K562 (cell line): ENCODE measurements around the gene SNPH. TPM values are rescaled to one million over a fixed set of nuclear protein-coding genes. Genes with fewer than 3 reads are reported as not detected.
A peak's percentile ranks its signal among the peaks of the same experiment; 100 is the strongest.
"Not testable (repeated sequence)": the region's sequence is repeated elsewhere in the genome, so short reads cannot be mapped to it uniquely, and the experiment has no call there.

ENCODE experiments used
- ATAC-seq: fragments of 200-7000 bp; cut with Tn5 transposase; 3 replicates; pipeline ENCODE4 v1.9.1; 2020; ENCODE audit warnings: moderate library complexity
- BruUV-seq: library from RNA; stranded (reverse); fragments of 400-500 nt; replicated peaks from 2 replicates; lab custom pipeline; 2021; lab: Mats Ljungman, UMichigan
- CTCF ChIA-PET: fragments of 300-600 bp; formaldehyde crosslinking; extraction: SDS; loops from one replicate; lab custom pipeline; 2021; ENCODE audit warnings: low intra/inter-chr PET ratio; lab: Yijun Ruan, JAX
- POLR2A ChIA-PET: fragments of 300-600, 350-650 bp; sonication (Branson Sonifier 250); formaldehyde crosslinking; extraction: SDS; loops from one replicate; lab custom pipeline; 2021; ENCODE audit warnings: antibody characterized with exemption, inconsistent platforms; lab: Yijun Ruan, JAX
- DNase-seq, 4 experiments: peaks; one replicate each; pipeline versions ENCODE4 v3.0.0 to v3.0.0-alpha.2; 2011 to 2018; ENCODE audit warnings: low spot score in 3 of 4, mixed read lengths in 3 of 4; ENCODE audit errors: extremely low read depth in 1 of 4
- FAIRE-seq: peaks from 2 replicates; lab custom pipeline; 2011; peaks lifted over from hg19 to GRCh38; lab: Jason Lieb, UNC
- H2AFZ ChIP-seq: 2 replicates; pipeline ENCODE4 v1.6.0; 2011; ENCODE audit warnings: low read depth, low read length, control low read depth, inconsistent platforms
- H3K27ac ChIP-seq: fragments of 200-600 bp; 3 replicates; pipeline ENCODE4 v1.8.0; 2011; ENCODE audit warnings: low read depth, mild to moderate bottlenecking, control low read depth, inconsistent platforms, low read length, moderate library complexity, mixed read lengths; ENCODE audit errors: extremely low read depth
- H3K27me3 ChIP-seq, 2 experiments: fragments of 300-600 bp in 1 of 2; 2 replicates in 1 of 2; 3 replicates in 1 of 2; pipeline versions ENCODE4 v1.6.0 to v1.8.0; 2011; ENCODE audit warnings: inconsistent platforms in 2 of 2, low read length in 2 of 2, mild to moderate bottlenecking in 1 of 2, mixed read lengths in 1 of 2, moderate library complexity in 1 of 2; ENCODE audit not compliant: control insufficient read depth in 2 of 2, insufficient read depth in 2 of 2
- H3K36me3 ChIP-seq: fragments of 300-600 bp; 3 replicates; pipeline ENCODE4 v1.8.0; 2011; ENCODE audit warnings: mild to moderate bottlenecking, low read length, inconsistent platforms; ENCODE audit not compliant: control insufficient read depth, insufficient read depth
- H3K4me1 ChIP-seq, 2 experiments: fragments of 200-600 bp in 1 of 2; replicated peaks in 1 of 2; 2 replicates in 1 of 2; 3 replicates in 1 of 2; pipeline versions ENCODE4 v1.5.1 to v1.8.0; 2011; ENCODE audit warnings: inconsistent platforms in 2 of 2, low read length in 2 of 2, mild to moderate bottlenecking in 1 of 2, mixed read lengths in 1 of 2, moderate library complexity in 1 of 2; ENCODE audit not compliant: control insufficient read depth in 2 of 2, insufficient read depth in 2 of 2
- H3K4me2 ChIP-seq: 2 replicates; pipeline ENCODE4 v1.6.1; 2011; ENCODE audit warnings: low read length, control low read depth, inconsistent platforms, mixed read lengths; ENCODE audit not compliant: insufficient read depth
- H3K4me3 ChIP-seq: fragments of 200-600 bp; sonication (generic), shearing (Covaris generic); 2 replicates; pipeline ENCODE4 v1.5.1; 2016; ENCODE audit warnings: control low read depth, inconsistent platforms
- H3K79me2 ChIP-seq: fragments of 200-600 bp; 3 replicates; pipeline ENCODE4 v1.8.0; 2011; ENCODE audit warnings: low read length, inconsistent platforms; ENCODE audit not compliant: control insufficient read depth, insufficient read depth
- H3K9ac ChIP-seq, 2 experiments: 2 replicates each; pipeline versions ENCODE4 v1.6.0 to v1.6.1; 2011; ENCODE audit warnings: low read depth in 2 of 2, low read length in 2 of 2, control low read depth in 1 of 2, inconsistent platforms in 1 of 2, mild to moderate bottlenecking in 1 of 2, mixed read lengths in 1 of 2; ENCODE audit not compliant: insufficient read depth in 1 of 2
- H3K9me1 ChIP-seq: one replicate; pipeline ENCODE4 v1.6.0; 2011; ENCODE audit warnings: inconsistent platforms, mild to moderate bottlenecking, low read length, moderate library complexity; ENCODE audit not compliant: control insufficient read depth, insufficient read depth
- H3K9me3 ChIP-seq: replicated peaks from 2 replicates; pipeline ENCODE4 v1.5.1; 2011; ENCODE audit warnings: low read depth, low read length, inconsistent platforms; ENCODE audit not compliant: control insufficient read depth, insufficient read depth
- H4K20me1 ChIP-seq: replicated peaks from 2 replicates; pipeline ENCODE4 v1.6.1; 2011; ENCODE audit warnings: low read length, inconsistent platforms, mixed read lengths; ENCODE audit not compliant: control insufficient read depth, insufficient read depth
- CBFA2T2 ChIP-seq: fragments of 450-650 bp; conservative IDR thresholded peaks from 2 replicates; pipeline ENCODE4 v1.6.1; 2017; ENCODE audit warnings: mild to moderate bottlenecking
- RAD51 ChIP-seq: fragments of 450-650 bp; IDR thresholded peaks from 2 replicates; pipeline ENCODE4 v1.7.1; 2016; ENCODE audit warnings: low read depth, mild to moderate bottlenecking, borderline replicate concordance
- TOE1 ChIP-seq, 2 experiments: fragments of 450-650 bp in 1 of 2; sonication (generic) in 1 of 2; formaldehyde crosslinking in 1 of 2; IDR thresholded peaks; 2 replicates each; pipeline versions ENCODE4 v1.7.1 to v1.8.0; 2016 to 2022; ENCODE audit warnings: borderline replicate concordance in 2 of 2, mild to moderate bottlenecking in 2 of 2, antibody characterized with exemption in 1 of 2, inconsistent platforms in 1 of 2, low read depth in 1 of 2, missing genetic modification reagents in 1 of 2, moderate library complexity in 1 of 2
- ZNF184 ChIP-seq: sonication (generic); formaldehyde crosslinking; IDR thresholded peaks from 2 replicates; pipeline ENCODE4 v1.5.0; 2020; ENCODE audit warnings: missing genetic modification reagents
- WGBS: fragments of 100-300 bp; shearing (Covaris generic); methylation state at CpG from one replicate; pipeline ENCODE4 v1.1.6; 2016; ENCODE audit warnings: low coverage, mixed read lengths; ENCODE audit not compliant: insufficient coverage; ENCODE audit errors: missing lambda C conversion rate; 5-methylcytosine and 5-hydroxymethylcytosine counted together
- in situ Hi-C: fragments of 300-500 bp; cut with MboI; formaldehyde crosslinking; loops from 4 replicates; pipeline ENCODE4 v1.15.0; 2018; ENCODE audit warnings: inconsistent platforms, mixed read lengths
- intact Hi-C: fragments of 100-400 bp; cut with micrococcal nuclease; formaldehyde crosslinking; loops from 2 replicates; pipeline ENCODE4 v1.14.2; 2022
- polyA plus RNA-seq, 8 experiments: library from polyadenylated mRNA; depleted of rRNA in 4 of 8; stranded (reverse) in 5 of 8; unstranded in 3 of 8; fragments of >200 nt; fragmentation: Nextera tagmentation in 2 of 8; fragmentation: Illumina TruSeq in 1 of 8; extraction: Ambion mirVana in 2 of 8; extraction: Trizol in 1 of 8; gene quantifications; 2 replicates each; pipeline versions ENCODE4 v1.2.1 to v1.2.3, GENCODE V29; 2011 to 2014; ENCODE audit warnings: inconsistent platforms in 1 of 8, missing spikeins in 1 of 8
- total RNA-seq, 7 experiments: library from RNA; depleted of rRNA in 6 of 7; stranded (reverse); fragments of >200 nt in 6 of 7; fragmentation: Illumina TruSeq in 2 of 7; extraction: Trizol in 2 of 7; gene quantifications; 2 replicates each; pipeline versions ENCODE4 v1.2.1 to v1.2.3, GENCODE V29; 2011 to 2021; ENCODE audit warnings: low replicate concordance in 1 of 7
- TF ChIP-seq, protein P1 (sequence below), 2 experiments: IDR thresholded peaks in 1 of 2; conservative IDR thresholded peaks in 1 of 2; 2 replicates each; pipeline ENCODE4 v1.6.1; 2016; ENCODE audit warnings: low read depth in 2 of 2, mild to moderate bottlenecking in 1 of 2, missing compliant biosample characterization in 1 of 2, missing genetic modification characterization in 1 of 2, moderate library complexity in 1 of 2
- TF ChIP-seq, protein P2 (sequence below): sonication (generic); formaldehyde crosslinking; IDR thresholded peaks from 2 replicates; pipeline ENCODE4 v1.5.0; 2020; ENCODE audit warnings: missing genetic modification reagents
- TF ChIP-seq, protein P3 (sequence below): fragments of 450-650 bp; IDR thresholded peaks from 2 replicates; pipeline ENCODE4 v1.6.1; 2016
- TF ChIP-seq, protein P4 (sequence below): fragments of 450-650 bp; formaldehyde crosslinking; IDR thresholded peaks from 2 replicates; pipeline ENCODE4 v1.4.0; 2020; ENCODE audit warnings: mild to moderate bottlenecking, mixed read lengths

The SNPH gene
- total and polyA plus RNA-seq, 9 of the 15 experiments (the other 6 are each of a cell fraction or from before 2014, with no cell fraction given), result 0.03 to 4.2 (median 1.4) TPM

DNA sequence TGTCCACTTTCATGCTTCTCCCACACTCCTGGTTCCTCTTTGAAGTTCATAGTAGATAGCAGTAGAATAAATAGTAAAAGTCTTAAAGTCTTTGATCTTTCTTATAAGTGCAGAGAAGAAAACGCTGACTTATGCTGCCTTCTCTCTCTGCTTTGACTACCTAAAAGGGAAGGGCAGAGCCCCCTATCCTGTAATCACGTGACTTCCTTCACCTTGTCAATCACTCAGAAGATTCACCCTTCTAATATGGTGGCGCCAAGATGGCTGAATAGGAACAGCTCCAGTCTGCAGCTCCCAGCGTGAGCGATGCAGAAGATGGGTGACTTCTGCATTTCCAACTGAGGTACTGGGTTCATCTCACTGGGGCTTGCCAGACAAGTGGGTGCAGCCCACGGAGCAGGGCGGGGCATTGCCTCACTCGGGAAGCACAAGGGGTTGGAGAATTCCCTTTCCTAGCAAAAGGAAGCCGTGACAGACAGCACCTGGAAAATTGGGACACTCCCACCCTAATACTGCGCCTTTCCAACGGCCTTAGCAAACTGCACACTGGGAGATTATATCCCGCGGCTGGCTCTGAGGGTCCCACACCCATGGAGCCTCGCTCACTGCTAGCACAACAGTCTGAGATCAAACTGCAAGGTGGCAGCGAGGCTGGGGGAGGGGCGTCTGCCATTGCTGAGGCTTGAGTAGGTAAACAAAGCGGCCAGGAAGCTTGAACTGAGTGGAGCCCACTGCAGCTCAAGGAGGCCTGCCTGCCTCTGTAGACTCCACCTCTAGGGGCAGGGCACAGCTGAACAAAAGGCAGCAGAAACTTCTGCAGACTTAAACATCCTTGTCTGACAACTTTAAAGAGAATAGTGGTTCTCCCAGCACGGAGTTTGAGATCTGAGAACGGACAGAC is 49.3 kb upstream of the SNPH start:
- DNase-seq; CTCF ChIA-PET; H3K9me3 ChIP-seq; TF ChIP-seq TOE1 (CRISPR knock-in tag; IDR thresholded peaks at IDR 0.05; ENCODE audit: borderline replicate concordance, low read depth): not testable (repeated sequence)
- TF ChIP-seq CBFA2T2, result peak; percentile 44
- TF ChIP-seq, protein P1, sequence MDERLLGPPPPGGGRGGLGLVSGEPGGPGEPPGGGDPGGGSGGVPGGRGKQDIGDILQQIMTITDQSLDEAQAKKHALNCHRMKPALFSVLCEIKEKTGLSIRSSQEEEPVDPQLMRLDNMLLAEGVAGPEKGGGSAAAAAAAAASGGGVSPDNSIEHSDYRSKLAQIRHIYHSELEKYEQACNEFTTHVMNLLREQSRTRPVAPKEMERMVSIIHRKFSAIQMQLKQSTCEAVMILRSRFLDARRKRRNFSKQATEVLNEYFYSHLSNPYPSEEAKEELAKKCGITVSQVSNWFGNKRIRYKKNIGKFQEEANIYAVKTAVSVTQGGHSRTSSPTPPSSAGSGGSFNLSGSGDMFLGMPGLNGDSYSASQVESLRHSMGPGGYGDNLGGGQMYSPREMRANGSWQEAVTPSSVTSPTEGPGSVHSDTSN (CRISPR knock-in tag; IDR thresholded peaks at IDR 0.05; ENCODE audit: low read depth), result not testable (repeated sequence)
- TF ChIP-seq, protein P1 (tag; conservative IDR thresholded peaks at IDR 0.05; ENCODE audit: low read depth), result 0 out of 2 replicates have a peak, but pooled peaks have one; percentile 32
- peak; percentile 77; the same call in 1 of the 2 replicates for TF ChIP-seq TOE1 (IDR thresholded peaks at IDR 0.05; ENCODE audit: borderline replicate concordance)
- TF ChIP-seq, protein P2, sequence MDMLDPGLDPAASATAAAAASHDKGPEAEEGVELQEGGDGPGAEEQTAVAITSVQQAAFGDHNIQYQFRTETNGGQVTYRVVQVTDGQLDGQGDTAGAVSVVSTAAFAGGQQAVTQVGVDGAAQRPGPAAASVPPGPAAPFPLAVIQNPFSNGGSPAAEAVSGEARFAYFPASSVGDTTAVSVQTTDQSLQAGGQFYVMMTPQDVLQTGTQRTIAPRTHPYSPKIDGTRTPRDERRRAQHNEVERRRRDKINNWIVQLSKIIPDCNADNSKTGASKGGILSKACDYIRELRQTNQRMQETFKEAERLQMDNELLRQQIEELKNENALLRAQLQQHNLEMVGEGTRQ (CRISPR knock-in tag), result peak; percentile 25; the same call in 1 of the 2 replicates
- TF ChIP-seq, protein P3, sequence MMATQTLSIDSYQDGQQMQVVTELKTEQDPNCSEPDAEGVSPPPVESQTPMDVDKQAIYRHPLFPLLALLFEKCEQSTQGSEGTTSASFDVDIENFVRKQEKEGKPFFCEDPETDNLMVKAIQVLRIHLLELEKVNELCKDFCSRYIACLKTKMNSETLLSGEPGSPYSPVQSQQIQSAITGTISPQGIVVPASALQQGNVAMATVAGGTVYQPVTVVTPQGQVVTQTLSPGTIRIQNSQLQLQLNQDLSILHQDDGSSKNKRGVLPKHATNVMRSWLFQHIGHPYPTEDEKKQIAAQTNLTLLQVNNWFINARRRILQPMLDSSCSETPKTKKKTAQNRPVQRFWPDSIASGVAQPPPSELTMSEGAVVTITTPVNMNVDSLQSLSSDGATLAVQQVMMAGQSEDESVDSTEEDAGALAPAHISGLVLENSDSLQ, result peak; percentile 77
- TF ChIP-seq ZNF184 (CRISPR knock-in tag), result 0 out of 2 replicates have a peak, but pooled peaks have one; percentile 43
- TF ChIP-seq RAD51, result peak; percentile 77
- TF ChIP-seq, protein P4, sequence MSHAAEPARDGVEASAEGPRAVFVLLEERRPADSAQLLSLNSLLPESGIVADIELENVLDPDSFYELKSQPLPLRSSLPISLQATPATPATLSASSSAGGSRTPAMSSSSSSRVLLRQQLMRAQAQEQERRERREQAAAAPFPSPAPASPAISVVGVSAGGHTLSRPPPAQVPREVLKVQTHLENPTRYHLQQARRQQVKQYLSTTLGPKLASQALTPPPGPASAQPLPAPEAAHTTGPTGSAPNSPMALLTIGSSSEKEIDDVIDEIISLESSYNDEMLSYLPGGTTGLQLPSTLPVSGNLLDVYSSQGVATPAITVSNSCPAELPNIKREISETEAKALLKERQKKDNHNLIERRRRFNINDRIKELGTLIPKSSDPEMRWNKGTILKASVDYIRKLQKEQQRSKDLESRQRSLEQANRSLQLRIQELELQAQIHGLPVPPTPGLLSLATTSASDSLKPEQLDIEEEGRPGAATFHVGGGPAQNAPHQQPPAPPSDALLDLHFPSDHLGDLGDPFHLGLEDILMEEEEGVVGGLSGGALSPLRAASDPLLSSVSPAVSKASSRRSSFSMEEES, result peak; percentile 82

More for the DNA sequence above, 49.3 kb upstream of the SNPH start:
- H3K4me1 ChIP-seq, result peaks cover 13 to 30% of the 10 kb centered on the region in 2 experiments; a peak in 4 of 5 replicates
- H3K4me3 ChIP-seq, H3K79me2 ChIP-seq, H4K20me1 ChIP-seq, H3K9me1 ChIP-seq, BruUV-seq, H3K9ac ChIP-seq, ATAC-seq, H3K36me3 ChIP-seq, H3K27me3 ChIP-seq, H3K4me2 ChIP-seq, in situ Hi-C loops, FAIRE-seq: not testable (repeated sequence)
- intact Hi-C loops, result loop anchor here (10.0 kb wide), 3 partner anchors 88 to 242 kb away; partner anchors contain the start of gene FKBP1A
- 54% methylated on average over 8 of the region's 19 CpGs for WGBS
- H3K27ac ChIP-seq, result 0 out of 3 replicates have a peak overlapping the region, but pooled peaks have one; percentile 10
- peak overlapping the region; percentile 68 for H2AFZ ChIP-seq
- POLR2A ChIA-PET, result interaction anchor here (0.7 kb wide), 1 partner anchor 247 kb away, joined by 3 read pairs; no protein-coding TSS in a partner anchor
